HG02885 (cell line): ENCODE results near the gene SCUBE1.
"Not testable (repeated sequence)": the region's sequence is repeated elsewhere in the genome, so short reads cannot be mapped to it uniquely, and the experiment has no call there.

ENCODE experiments used
- ATAC-seq: cut with Tn5 transposase; IDR thresholded peaks from one replicate; pipeline ENCODE4 v1.9.1; 2021; ENCODE audit warnings: mild to moderate bottlenecking; ENCODE audit not compliant: unreplicated experiment, poor library complexity

Gene SCUBE1

DNA sequence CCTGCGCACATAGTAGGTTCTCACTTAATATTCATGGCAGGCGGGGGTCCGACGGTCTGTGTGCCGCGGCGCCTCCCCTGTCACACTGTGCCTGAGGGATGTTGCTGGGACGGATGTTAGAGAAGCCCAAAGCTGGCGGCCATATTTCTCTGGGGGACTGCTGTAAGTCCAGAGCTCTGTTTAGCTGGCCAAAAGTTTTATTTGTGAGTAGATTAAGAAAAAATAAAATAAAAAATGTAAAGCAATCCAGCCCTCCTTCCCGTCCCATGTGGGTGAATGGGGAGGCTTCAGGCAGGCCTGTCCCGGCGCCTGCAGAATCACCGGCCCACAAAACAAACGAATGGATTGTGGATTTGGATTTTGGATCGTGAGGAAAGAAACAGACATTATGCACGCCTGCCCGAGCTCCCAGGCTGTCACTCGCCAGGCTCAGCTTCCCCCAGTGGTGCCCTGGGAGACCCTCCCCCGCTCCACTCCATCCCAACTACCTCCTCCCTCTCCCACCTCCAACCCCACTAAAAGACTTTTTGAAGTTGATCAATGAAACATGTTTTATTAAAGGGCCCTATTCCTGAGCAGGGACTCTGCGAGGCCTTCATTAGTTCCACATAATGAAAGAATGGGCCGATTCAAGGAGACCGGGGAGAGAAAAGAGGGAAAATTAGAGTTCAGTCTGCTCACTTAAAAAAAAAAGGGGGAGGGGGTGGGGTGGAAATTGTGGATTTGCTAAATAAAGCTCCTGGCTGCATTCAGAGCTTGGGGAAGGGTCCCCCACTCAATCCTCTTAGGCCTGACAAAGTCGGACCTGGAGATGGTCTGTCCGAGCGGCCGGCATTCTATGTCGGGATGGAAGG lies 20.4 kb upstream of the SCUBE1 start:
- ATAC-seq = no peak

DNA sequence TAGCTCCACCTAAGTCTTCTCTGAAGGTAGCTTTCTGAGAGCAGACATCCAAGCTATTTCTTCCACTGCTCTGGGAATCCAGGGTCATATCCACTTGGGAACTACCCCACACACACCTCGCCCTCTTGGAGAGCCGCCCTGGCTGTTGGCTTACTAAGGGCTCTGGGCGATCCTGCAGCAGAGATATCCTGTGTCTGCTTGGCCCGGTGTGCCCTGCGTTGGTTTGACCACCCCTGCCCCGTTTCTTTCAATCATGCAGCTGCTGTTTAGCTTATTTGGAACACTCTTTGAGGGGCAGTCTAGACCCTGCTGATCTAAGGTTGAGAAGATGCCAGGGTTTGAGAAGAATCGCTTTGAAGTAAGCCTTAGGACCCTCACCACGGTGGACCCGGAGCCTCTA lies 17.4 kb upstream of the SCUBE1 start:
- no peak for ATAC-seq

DNA sequence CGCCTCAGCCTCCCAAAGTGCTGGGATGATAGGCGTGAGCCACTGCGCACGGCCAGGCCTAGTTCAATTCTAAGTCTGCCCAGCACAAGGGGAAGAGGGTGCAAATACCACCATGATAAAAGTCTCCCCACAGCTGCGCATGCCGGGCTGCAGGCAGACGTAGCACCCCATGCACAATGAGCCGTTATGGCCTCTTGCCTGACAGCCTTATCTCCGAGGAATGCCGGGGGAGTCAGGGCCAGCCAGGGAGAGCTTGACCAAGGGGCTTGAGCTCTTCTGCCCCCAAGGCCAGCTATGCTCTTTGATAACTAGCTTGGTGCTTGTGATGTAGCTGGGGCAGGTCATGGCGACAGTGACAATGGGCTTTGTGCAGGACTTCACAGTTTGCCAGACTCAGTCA lies 13.7 kb upstream of the SCUBE1 start:
- no peak for ATAC-seq

DNA sequence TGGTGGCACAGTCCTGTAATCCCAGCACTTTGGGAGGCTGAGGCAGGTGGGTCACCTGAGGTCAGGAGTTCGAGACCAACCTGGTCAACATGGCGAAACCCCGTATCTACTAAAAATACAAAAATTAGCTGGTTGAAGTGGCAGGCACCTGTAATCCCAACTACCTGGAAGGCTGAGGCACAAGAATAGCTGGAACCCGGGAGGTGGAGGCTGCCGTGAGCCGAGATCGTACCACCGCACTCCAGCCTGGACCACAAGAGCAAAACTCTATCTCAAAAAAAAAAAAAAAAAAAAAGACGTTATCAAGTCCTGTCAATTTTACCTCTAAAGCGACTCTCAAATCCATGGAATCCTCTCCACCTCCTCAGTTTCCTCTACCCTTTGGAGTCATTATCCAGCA lies 12.5 kb upstream of the SCUBE1 start:
- not testable (repeated sequence) for ATAC-seq

DNA sequence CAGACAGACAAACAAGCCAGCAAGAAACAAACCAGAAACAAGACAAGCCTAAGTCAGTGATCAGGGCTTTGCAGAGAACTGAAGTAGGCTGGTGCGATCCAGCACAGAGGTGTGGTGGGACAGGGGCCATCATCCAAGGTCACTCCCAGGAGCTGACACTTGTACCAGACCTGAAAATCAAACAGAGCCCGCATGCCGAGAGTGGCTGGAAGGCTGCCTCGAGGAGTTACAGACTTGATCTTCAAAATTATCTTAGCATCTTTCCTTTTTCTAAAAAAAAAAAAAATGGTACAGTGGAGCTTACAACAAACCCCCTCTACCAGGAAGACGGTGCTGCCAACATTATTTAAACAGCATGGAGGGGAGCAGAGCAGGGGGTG lies 8.8 kb upstream of the SCUBE1 start:
- ATAC-seq = no peak

DNA sequence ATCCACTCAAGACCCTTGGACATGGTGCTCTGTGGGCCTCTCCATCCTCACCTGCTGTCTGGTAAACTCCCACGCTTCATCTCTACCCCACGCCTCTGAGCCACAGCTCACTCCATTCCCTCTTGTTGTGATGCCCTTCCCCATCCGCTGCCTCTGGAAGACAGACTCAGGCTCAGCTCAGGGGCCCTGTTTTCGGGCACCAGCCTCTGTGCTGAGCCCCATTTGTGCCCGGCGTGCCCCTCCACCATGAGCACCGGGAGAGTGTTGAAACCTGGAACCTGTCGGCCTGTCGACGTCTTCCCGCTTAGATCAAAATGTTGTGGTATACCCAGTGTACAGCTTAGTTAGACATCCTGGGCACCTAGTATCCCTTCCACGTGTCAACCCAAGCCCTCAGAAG lies 6.5 kb upstream of the SCUBE1 start:
- ATAC-seq = no peak

DNA sequence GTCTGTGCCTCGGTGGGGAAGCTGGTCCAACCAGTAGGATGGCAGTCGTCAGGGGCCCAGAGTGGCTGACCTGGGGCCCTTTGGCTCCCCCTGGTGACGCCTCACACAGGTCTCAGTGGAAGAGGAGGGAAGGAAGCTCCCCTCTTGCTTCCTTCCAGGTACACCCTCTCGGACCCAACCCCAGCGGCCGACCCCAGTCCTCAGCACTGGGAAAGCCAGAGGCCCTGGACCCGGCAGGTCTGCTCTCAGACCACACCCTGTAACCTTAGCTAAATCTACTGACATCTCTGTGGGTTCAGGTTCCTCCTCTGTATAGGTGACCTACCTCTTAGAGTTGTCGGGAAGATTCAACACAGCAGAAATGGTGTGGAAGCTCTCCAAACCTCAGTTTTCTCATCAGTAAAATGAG lies 3.4 kb upstream of the SCUBE1 start:
- peak; percentile 54 for ATAC-seq

DNA sequence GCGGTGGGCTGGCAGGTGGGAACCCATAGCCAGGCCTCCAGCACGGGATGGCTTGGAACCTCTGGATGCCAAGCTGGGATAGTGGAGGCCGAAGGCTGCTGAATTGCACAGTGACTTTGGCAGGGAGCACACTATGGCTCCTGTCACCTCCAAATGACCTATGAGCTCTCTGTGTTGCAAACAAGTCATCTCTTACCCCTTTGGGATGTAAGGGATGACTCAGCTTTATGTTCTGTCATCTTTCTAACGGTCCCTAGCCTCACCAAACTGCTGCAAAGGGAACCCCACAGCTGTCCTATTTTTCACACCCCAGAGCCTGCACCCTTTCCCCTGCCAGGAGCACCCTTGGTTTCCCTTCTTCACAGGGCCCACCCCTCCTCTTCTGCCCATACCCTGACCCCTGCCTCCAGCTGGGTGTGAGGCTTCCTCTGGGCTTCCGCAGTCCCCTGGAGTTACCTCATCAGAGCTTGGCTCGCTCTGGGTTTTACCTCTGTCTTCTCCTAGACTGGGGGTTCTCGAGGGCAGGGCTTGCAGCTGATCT lies 2.7 kb upstream of the SCUBE1 start:
- ATAC-seq = peak; percentile 41

DNA sequence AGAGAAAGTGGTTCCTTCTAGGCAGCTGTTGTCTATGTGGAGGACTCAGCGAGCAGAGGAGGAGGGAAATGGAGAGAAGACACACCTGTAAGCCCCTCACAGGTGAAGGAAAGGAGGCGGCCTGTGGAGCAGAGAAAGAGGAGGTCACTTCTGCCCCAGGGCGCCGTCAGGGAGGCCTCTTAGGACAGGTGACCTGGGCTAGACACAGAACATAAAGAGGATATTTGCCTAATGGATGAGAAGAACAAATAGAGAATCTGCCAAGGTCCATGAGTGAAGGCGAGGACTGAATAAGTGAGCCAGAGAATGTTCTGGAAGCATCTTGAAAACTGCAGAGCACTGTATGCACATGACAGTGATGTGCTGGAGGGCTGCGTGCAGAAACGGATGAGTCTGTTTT lies 2.2 kb upstream of the SCUBE1 start:
- no peak for ATAC-seq

DNA sequence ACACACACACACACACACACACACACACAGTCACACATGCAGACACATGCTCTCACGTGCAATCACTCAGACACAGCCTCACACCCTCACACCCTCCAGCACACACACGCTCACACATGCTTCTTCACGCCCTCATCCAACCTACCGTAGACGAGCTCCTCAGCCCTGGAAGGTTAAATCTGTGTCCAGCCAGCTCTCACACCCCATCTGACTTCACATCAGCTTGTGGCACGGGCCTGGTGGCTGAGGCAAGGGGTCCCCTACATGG lies 1.3 kb upstream of the SCUBE1 start:
- ATAC-seq = no peak

DNA sequence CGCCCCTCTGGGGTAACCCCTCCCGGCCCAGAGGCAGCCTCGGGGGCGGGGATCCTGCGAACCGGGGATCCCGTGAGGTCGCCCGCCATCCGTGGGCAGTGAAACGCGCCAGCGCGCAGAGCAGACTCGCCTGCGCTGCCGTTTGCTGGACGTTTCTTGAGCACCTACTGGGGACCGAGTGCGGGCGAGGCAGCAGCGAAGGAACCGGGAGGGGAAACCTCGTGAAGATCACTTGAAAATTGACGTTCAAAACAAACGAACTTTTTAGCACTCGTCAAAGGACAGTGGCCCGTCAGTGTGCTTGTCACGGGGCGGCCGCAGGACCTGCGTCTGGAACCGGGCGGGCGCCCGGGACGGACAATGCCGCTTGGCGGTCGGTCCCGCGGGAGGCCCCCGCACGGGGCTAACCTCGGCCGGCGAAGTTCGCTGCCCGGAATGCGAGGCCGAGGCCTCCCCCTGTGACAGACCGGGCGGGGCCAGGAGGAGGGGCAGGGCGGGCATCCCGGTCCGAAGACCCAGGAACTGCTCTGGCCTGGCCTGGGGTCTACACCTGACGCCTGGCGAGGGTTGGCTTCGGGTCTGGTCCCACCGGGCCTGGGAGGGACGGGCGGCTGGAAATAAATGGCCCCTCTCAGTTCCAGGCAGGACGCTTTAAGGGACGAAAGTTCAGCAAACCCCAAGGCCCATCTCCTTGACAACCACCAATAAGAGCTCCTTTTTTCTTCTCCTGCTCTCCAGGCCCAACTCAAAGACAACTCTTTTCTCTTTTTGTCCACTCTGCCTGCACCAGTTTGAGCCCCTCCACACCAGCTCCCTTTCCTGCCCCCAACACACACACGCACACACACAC lies 723 bp upstream of the SCUBE1 start:
- ATAC-seq = no peak

DNA sequence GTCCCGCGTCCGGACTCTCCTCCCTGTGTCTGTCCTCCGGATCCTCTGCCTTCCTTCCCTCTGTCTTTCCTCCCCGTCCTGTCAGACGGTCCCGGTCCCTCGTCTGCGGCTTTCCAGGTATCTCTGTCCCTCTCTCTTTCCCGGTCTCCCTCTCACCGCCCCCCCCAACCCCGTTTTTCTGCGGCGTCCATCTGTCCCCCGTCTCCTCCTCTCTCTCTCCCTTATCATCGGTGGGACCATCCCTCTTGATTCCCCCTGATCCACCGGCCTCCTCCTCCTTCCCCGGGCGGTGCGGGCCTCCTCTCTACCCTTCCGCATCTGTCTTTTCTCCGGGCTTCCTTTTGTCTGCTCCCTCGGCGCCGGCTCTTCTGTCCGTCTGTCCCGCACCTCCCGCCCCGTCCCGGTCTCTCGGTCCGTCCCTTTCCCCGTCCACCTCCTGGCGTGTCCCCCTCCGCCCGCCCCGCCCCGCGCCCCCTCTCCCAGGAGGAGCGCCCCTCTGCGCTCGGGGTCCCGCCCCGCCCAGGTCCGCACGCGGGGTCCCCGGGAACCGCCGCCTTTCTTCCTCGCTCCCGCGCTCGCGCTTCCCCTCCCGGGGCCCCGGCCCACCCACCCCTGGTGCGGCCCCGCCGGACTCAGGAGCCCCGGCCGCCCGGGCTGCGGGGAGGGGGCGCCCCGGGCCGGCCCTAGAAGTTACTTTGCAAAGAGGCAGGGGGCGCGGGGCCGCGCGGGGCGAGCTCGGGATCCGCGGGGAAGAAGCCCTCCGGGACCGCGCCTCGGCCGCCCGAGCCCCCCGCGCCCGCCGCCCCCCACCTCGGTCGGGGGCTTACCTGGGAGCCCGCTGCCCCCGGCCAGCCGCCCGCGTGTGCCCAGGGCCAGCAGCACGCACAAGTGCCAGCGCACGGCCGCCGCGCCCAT lies 568 bp downstream of the SCUBE1 start:
- ATAC-seq = no peak

DNA sequence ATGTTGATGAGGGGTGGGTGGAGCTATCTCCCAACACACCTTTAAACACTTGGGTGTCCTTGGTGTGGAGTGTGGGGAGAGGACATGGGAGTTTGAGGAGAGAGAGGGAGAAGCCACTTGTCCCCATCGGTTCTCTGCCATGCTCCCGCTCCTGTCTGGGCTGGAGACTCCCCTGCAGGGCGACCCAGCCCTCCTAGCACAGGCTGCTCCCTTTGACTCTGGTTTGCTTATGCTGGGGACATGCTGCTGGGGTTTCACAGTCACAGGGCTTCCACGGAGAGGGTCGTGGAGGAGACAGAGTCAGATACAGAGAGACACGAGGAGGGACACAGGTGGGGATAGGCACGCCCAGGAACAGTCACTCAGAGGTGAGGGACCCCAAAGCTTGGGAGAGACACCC lies 1.6 kb downstream of the SCUBE1 start:
- no peak for ATAC-seq

DNA sequence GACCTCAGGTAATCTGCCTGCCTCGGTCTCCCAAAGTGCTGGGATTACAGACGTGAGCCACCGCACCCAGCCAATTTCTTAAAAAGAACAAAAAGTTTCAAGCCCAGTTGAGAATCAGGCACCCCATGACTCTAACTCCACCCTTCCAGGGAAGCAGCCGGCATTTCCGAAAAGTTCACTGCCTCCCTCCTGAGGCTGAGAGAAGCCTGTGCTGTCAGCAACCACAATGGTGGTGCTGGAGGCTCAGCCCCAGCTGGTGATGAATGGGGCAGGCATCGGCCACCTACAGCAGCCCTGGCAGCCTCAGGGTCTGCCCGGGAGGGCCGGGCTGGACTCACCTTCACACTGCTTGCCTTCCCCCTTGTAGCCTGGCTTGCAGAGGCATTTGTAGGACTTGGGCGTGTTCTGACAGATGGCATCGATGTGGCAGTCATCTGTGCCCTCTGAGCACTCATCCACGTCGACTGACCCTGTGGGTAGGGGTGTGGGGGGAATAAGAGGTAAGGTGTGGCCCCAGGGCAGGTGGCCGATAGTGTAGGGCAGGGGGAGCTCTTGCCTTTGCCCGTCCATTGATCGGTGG lies 4.3 kb downstream of the SCUBE1 start:
- no peak for ATAC-seq

DNA sequence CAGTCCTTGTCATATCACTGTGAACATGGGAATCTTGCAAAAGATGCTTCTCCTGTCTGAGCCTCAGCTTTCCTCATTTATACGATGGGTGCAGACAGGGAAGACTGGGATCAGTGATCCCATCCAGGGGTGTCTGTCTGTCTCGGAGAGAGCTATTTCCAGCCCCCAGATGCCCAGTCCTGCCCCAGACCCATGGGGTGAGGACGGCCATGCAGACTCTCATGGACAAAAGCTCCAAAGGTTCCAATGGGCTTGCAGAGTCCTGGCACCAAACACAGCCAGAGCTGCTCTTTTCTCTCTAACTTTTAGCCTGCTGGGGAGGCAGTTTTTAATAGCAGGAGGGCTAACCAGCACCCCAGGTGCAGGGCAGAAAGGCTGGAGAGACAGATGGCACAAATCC lies 5.2 kb downstream of the SCUBE1 start:
- no peak for ATAC-seq

DNA sequence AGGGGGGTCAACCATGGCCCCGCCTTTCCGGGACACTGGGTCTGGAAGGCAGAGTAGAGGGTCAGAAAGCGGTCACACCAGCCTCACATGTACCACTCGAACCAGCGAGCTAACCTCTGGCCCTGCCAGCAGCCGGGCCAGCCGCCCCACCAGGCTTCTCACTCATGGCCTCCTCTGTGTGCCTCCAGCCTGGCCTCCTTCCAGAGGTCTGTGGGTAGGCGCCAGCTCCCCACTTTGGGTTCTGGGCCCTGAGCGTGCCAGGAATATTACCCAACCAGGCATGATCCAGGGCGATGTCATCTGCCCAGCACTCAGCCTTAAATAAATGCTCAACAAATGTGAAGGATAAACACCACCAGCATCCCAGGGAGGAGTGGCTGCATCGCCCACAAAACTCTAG lies 5.8 kb downstream of the SCUBE1 start:
- no peak for ATAC-seq

DNA sequence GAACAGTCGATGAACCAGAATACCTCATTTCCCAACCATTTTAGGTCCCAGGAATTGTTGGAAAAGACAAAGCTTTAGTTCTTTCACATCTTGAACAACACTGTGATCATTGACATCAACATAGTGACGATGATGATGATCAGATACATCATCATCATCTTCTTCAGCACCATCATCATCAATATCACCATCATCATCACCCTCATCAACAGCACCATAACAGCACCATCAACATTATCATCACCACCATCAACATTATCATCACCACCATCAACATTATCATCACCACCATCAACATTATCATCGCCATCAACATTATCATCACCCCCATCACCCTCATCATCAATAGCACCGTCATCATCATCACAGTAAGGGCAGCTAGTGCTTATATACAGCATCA lies 8.8 kb downstream of the SCUBE1 start:
- no peak for ATAC-seq

DNA sequence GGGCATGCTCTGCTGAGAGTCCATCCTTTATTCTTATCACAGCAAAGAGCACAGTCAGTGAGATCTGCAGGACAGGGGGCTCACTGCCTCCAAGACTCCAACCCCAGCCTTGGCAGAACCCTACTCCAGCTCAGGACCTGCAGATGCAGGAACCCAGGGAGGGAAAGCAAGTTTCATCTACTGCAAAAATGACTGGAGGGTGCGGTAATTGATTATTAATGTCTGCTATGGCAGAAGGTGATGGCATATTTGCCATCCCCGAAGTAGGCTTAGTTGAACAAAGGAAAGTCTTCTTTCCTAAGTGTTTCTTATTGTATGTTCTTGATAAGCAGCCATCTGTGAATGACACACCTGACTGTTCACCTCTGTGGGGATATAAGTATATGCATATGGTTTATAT lies 9.2 kb downstream of the SCUBE1 start:
- ATAC-seq = no peak

DNA sequence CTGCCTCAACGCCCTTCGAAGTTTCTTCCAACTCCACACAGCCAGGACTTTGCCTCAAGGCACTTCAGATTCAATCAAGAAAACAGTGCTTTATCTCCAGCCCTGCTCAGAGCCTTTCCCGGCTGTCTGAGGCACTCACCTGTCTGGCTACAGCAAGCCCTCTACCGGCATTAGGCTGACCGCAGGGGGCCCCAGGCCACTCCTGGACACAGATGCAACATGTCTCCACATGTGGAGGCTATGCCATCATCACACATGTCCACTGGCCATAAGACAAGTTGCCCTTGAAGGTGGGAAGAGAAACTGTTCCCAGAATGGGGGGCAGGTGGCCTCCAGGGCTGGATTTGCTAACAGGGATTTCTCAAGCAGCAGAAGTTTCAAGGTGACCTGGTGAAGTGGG lies 10.0 kb downstream of the SCUBE1 start:
- ATAC-seq = no peak

DNA sequence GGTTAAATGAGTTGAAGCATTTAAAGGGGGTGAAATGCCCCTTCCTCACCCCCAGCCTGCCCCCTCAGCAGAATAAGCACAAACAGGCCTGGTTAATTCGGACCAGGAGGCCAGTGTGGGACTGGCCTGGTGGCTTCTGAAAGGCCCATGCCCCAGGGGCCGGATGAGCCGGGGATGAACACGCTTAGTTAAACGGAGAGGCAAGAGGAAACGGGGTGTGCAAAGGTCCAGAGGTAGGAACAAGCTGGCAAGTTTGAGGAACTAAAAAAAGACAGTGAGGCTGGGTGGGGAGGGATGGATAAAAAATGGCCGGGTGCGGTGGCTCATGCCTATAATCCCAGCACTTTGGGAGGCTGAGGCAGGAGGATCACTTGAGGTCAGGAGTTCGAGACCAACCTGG lies 11.5 kb downstream of the SCUBE1 start:
- ATAC-seq = no peak
